Fibroblast of lung (primary cell): ENCODE results near the gene TERB1.

Experiments
- CTCF ChIP-seq, 2 donors: IDR thresholded peaks in 1 of 2; conservative IDR thresholded peaks in 1 of 2; 1 replicate in 1 of 2; 2 replicates in 1 of 2; pipeline ENCODE4 v1.5.1; 2011 to 2012; ENCODE audit warnings: low read length in 2 of 2, control low read depth in 1 of 2, inconsistent platforms in 1 of 2, low read depth in 1 of 2, mild to moderate bottlenecking in 1 of 2
- EZH2 ChIP-seq: IDR thresholded peaks from 2 replicates; pipeline ENCODE4 v1.5.1; 2012; ENCODE audit warnings: low read length, control low read depth, mild to moderate bottlenecking; ENCODE audit errors: missing control alignments

- TF ChIP-seq CTCF (conservative IDR thresholded peaks at IDR 0.05 in 1 of 2, IDR thresholded peaks at IDR 0.05 in 1 of 2; ENCODE audit: low read depth in 1 of 2, low read length in 2 of 2), result no peak
- no peak for TF ChIP-seq EZH2
Observed at GRCh38 chr16:66741169-66741900, 60.0 kb downstream of the TERB1 start.
